Spinal cord (tissue), 10 donors: ENCODE results near the gene VRK1. TPM values are rescaled to one million over a fixed set of nuclear protein-coding genes. Genes with fewer than 3 reads are reported as not detected.
A peak's percentile ranks its signal among the peaks of the same experiment; 100 is the strongest.
"Not testable (repeated sequence)": the region's sequence is repeated elsewhere in the genome, so short reads cannot be mapped to it uniquely, and the experiment has no call there.

Source experiments
- DNase-seq, 6 donors: peaks; one replicate each; pipeline versions ENCODE4 v3.0.0 to v3.0.0-alpha.2; 2013 to 2015; ENCODE audit warnings: low spot score in 6 of 6, low read depth in 4 of 6
- H3K27ac ChIP-seq: one replicate; pipeline ENCODE4 v1.5.1; 2013; ENCODE audit warnings: low read depth, low read length, control low read depth
- H3K27me3 ChIP-seq: one replicate; pipeline ENCODE4 v1.6.1; 2013; ENCODE audit warnings: low read length; ENCODE audit not compliant: control insufficient read depth, insufficient read depth
- H3K36me3 ChIP-seq: one replicate; pipeline ENCODE4 v1.6.1; 2013; ENCODE audit warnings: low read length; ENCODE audit not compliant: control insufficient read depth, insufficient read depth
- H3K4me1 ChIP-seq: one replicate; pipeline ENCODE4 v1.6.1; 2013; ENCODE audit warnings: low read length; ENCODE audit not compliant: control insufficient read depth, insufficient read depth
- H3K4me3 ChIP-seq: one replicate; pipeline ENCODE4 v1.5.1; 2013; ENCODE audit warnings: low read depth, low read length, control low read depth
- H3K9me3 ChIP-seq: one replicate; pipeline ENCODE4 v1.6.1; 2013; ENCODE audit warnings: low read length; ENCODE audit not compliant: control insufficient read depth, insufficient read depth
- WGBS: methylation state at CpG from one replicate; pipeline ENCODE4 v1.1.5; 2013; ENCODE audit warnings: missing lambda C conversion rate; ENCODE audit not compliant: insufficient coverage; 5-methylcytosine and 5-hydroxymethylcytosine counted together
- polyA plus RNA-seq, 2 donors: library from polyadenylated mRNA; unstranded; fragments of 120-200 nt; gene quantifications; one replicate each; pipeline ENCODE4 v1.2.1, GENCODE V29; 2013; ENCODE audit not compliant: insufficient read length in 2 of 2
- total RNA-seq, 2 donors: library from RNA; depleted of rRNA in 1 of 2; stranded (reverse); fragments of 120-200 nt in 1 of 2; fragments of >200 nt in 1 of 2; gene quantifications; one replicate each; pipeline versions ENCODE4 v1.2.3 to v1.2.4, GENCODE V29; 2013 to 2014
- donor health status: healthy.

Gene VRK1
- total and polyA plus RNA-seq, 4 donors, result 14.5 to 41.0 (median 18.3) TPM

DNA sequence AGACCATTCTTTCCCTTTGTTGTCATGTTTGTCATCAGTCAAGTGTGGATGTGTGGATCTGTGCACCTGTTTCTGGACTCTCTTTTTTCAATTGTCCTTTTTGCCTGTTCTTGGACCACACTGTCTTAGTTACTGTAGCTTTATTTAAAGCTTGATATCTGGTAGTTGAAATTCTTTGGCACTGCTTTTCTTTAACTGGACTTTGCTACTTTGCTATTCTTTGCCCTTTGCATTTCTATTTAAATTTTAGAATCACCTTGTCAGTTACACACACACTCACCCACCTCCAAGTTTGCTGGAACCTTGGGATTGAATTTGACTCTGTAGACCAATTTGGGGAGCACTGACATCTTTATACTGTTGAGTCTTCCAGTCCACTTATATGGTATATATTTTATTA, 61.5 kb downstream of the VRK1 start:
- DNase-seq, result no peak
- Histone ChIP-seq H3K27ac (no peak overlapping the region), H3K36me3 (no peaks in the 10 kb centered on the region), H3K4me1 (no peaks in the 10 kb centered on the region), H3K9me3 (no peaks in the 10 kb centered on the region), H3K4me3 (no peak overlapping the region), H3K27me3 (no peaks in the 10 kb centered on the region)

DNA sequence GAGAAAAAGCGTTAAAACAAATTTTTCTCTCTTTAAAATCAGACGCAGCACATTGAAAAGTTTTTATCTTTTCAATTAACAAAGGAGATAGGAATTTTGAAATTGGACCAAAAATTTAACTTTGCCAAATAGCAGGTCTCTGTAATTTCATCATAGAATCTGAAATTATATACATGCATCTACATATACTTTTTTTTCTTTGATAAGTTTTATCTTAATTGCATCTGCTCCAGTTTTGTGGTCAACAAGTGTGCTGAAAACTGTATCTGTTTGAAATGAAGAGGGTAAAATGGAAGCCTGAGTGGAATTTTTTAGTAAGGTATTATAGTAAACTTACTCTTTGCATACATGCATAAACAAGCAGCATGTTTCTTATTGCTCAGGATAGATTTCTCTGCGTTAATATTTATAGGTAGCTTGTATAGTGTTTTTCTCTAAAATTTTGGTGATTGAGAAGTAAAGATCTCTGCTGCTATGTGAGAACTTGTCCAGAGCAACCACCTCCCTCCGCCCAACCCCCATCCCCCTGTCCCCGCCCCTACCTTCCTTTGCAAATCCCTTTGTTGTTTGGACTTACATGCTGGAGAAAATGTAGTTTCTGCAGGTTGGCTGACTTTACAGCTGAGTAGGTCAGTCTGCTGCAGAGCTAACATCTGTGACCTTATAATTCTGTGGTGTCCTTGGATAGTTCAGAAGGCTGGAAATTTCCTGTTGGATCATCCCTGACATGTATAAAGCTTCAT, 64.6 kb downstream of the VRK1 start:
- no peaks in the 10 kb centered on the region for H3K36me3 ChIP-seq
- peak in 1 of 6 donors; percentile 1 for DNase-seq
- H3K4me3 ChIP-seq, result no peak overlapping the region
- no peaks in the 10 kb centered on the region for H3K27me3 ChIP-seq
- no CpG with 5 or more reads among the region's 5 CpGs for WGBS
- no peaks in the 10 kb centered on the region for H3K9me3 ChIP-seq
- H3K4me1 ChIP-seq, result no peaks in the 10 kb centered on the region
- H3K27ac ChIP-seq, result no peak overlapping the region

DNA sequence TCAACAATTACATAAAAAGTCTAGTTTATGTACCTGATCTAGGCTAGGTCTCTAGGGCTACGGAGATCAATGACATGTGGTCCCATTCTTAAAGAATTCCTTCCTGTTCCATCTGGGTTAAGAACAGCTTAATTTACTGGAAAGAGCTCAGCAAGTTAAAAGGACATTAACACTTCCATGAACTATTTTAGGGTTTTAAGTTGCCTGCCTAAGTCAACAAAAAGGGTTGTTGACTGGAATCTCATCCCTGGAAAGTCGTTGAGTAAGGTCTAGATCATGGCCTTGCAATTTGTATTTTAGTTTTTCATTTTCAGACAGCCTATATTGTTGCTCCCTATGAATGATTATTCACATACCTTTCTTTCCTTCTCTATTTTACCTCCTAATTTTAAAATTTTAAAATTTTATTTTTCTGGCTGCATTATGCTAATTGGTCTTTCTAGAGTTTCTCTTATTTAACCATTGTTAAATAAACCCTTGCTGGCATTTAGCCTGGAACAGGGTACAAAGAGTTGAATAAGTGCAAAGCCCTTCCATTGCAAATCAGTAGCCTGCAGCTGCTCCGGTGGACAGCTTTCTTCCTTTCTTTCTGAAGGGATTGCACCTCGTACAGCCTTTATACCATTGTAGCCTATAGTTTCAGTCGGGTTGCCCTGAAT, 66.3 kb downstream of the VRK1 start:
- H3K36me3 ChIP-seq, result no peaks in the 10 kb centered on the region
- DNase-seq, result peak in 4 of 6 donors; percentile 26 to 79 (median 62)
- no peaks in the 10 kb centered on the region for H3K9me3 ChIP-seq
- H3K27ac ChIP-seq, result no peak overlapping the region
- no peaks in the 10 kb centered on the region for H3K4me1 ChIP-seq
- H3K4me3 ChIP-seq, result no peak overlapping the region
- no CpG with 5 or more reads among the region's 5 CpGs for WGBS
- no peaks in the 10 kb centered on the region for H3K27me3 ChIP-seq

DNA sequence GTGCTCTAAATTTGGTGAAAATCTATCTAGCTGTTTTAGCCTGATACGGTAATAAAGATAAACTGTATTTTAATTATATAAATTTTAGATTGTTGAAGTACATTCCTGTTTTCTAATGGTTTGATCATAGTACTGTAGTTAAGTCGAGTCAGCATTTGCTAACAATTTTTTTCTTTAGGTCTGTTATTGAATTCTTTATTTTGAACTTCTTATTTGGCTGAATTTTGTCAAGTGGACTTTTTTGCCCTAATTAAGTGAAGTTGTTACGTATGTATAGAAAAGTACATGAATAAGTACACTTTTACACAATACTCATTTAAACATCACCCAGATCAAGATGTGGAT, 66.8 kb downstream of the VRK1 start:
- WGBS, result no CpG with 5 or more reads among the region's 3 CpGs

DNA sequence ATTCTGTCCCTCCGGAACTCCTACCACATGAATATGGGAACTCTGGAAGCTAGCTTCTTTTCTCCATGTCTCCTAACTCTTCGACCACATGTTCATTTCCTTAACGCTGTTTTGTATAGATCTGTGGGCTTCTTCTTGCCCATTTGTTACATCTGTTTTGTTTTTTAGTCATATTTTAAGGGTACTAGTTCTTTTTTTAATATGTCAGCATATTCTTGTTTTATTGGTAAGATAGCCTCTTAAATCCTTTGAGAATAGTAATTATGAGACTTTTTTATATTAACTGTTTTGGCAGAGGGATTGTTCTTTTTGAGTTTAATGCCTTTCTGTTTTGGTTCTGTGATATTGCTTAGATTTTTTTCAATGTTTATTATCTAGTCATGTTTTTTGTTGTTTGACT, 70.5 kb downstream of the VRK1 start:
- H3K9me3 ChIP-seq, result no peaks in the 10 kb centered on the region
- no peaks in the 10 kb centered on the region for H3K36me3 ChIP-seq
- WGBS, result no CpG with 5 or more reads among the region's 3 CpGs
- no peak overlapping the region for H3K27ac ChIP-seq
- no peaks in the 10 kb centered on the region for H3K27me3 ChIP-seq
- no peaks in the 10 kb centered on the region for H3K4me1 ChIP-seq
- H3K4me3 ChIP-seq, result no peak overlapping the region
- DNase-seq, result no peak

More for the DNA sequence above, 66.8 kb downstream of the VRK1 start:
- Histone ChIP-seq H3K4me3 (no peak overlapping the region), H3K4me1 (no peaks in the 10 kb centered on the region), H3K27me3 (no peaks in the 10 kb centered on the region), H3K9me3 (no peaks in the 10 kb centered on the region), H3K36me3 (no peaks in the 10 kb centered on the region), H3K27ac (no peak overlapping the region)
- DNase-seq, result no peak

DNA sequence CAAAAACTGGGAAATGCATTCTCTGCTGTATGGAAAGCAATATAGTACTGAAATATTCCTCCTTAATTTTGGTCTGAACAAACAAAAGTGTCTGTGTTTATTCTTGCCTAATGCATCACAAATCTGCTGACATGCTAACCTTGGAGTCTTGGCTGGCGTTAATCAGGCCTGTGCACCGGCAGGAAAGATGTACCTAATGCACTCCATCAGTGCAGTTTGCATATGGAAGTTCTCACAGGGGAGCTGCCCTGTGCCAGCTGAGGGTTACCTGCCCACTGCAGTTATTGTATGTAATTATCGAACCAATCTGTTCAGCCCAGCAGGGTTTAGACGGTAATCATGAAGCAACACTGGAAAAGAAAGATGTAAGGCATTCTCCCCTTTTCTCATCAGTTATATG, 76.9 kb downstream of the VRK1 start:
- Histone ChIP-seq H3K4me3 (no peak overlapping the region), H3K9me3 (no peaks in the 10 kb centered on the region), H3K36me3 (no peaks in the 10 kb centered on the region), H3K4me1 (no peaks in the 10 kb centered on the region), H3K27ac (no peak overlapping the region), H3K27me3 (no peaks in the 10 kb centered on the region)
- DNase-seq, result peak in 1 of 6 donors; percentile 61
- 79% methylated on average over 2 of the region's 4 CpGs for WGBS

DNA sequence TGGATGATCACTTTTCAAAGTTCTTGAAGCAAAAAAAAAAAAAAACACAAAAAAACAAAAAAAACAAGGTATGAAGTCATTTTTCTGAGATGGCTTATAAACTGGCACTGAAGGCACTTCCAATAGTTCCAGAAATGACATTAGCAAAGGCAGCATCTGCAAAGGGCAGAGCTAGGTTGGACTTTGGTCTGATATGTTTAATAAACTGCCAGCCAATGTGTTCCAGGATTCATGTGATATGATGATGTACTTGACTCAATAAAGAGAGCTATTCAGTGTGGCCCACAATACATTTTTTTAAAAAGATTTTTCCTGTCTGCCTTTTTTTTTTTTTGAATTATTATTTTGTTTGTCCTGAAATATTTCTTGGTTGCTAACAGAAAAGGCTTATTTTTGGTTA, 79.6 kb downstream of the VRK1 start:
- no peaks in the 10 kb centered on the region for H3K4me1 ChIP-seq
- no peak overlapping the region for H3K4me3 ChIP-seq
- H3K27me3 ChIP-seq, result no peaks in the 10 kb centered on the region
- no peaks in the 10 kb centered on the region for H3K36me3 ChIP-seq
- H3K27ac ChIP-seq, result no peak overlapping the region
- H3K9me3 ChIP-seq, result no peaks in the 10 kb centered on the region
- no peak for DNase-seq

DNA sequence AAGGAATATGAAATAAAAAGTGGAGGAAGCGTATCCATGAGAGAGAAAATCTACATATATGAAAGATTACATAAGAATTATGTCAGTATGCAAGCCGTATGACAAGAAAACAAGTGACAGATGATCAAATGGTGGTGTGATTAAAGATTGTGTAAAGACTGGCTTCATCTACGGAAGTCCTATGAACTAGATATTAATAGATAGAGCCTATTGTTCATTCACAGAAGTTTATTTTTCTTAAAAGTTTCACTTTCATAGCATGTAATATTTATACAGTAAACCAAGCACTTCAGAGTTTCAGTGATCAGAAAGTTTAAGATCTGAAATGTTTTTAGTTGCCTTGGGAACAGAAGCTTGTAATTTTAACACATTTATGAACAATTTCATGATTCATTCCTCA, 84.5 kb downstream of the VRK1 start:
- H3K9me3 ChIP-seq, result no peaks in the 10 kb centered on the region
- no peaks in the 10 kb centered on the region for H3K36me3 ChIP-seq
- H3K4me1 ChIP-seq, result no peaks in the 10 kb centered on the region
- no peaks in the 10 kb centered on the region for H3K27me3 ChIP-seq
- H3K27ac ChIP-seq, result no peak overlapping the region
- H3K4me3 ChIP-seq, result no peak overlapping the region
- no peak for DNase-seq
- WGBS, result no CpG with 5 or more reads among the region's 3 CpGs

DNA sequence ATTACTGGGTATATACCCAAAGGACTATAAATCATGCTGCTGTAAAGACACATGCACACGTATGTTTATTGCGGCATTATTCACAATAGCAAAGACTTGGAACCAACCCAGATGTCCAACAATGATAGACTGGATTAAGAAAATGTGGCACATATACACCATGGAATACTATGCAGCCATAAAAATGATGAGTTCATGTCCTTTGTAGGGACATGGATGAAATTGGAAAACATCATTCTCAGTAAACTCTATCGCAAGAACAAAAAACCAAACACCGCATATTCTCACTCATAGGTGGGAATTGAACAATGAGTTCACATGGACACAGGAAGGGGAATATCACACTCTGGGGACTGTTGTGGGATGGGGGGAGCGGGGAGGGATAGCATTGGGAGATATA, 86.8 kb downstream of the VRK1 start:
- not testable (repeated sequence) for H3K27ac ChIP-seq, H3K36me3 ChIP-seq, H3K4me1 ChIP-seq, H3K27me3 ChIP-seq, H3K4me3 ChIP-seq, DNase-seq, H3K9me3 ChIP-seq
- no CpG with 5 or more reads among the region's 5 CpGs for WGBS

DNA sequence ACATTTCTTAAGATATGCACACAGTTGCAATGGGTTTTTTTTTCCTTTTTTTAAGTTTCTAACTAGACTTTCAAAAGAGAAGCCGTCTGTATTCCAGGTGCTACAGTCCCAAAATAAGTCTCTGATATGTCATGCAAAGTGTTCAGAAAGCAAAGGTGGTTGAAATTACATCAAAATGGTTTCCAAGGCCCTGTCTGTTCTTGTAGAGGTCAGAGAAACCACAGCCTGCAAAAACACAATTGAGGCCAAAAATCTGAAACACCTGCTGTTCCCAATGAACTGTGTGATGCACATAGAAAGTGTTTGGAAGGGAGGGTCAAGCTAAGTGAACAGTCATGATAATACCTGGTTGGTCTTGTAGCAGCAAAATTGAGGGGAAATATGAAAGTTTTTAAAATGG, 91.0 kb downstream of the VRK1 start:
- Histone ChIP-seq H3K27ac (no peak overlapping the region), H3K4me3 (no peak overlapping the region), H3K36me3 (no peaks in the 10 kb centered on the region), H3K4me1 (no peaks in the 10 kb centered on the region), H3K27me3 (no peaks in the 10 kb centered on the region), H3K9me3 (no peaks in the 10 kb centered on the region)
- WGBS, result 60% methylated on average over 1 of the region's 1 CpG
- no peak for DNase-seq
